ENCODE results near the gene COTL1.
"Not testable (repeated sequence)": the region's sequence is repeated elsewhere in the genome, so short reads cannot be mapped to it uniquely, and the experiment has no call there.

Gene COTL1

GRCh38 chr16:84641643-84642358 is 23.9 kb upstream of the COTL1 start:
- DNase-seq: no peak

GRCh38 chr16:84640145-84640544 is 22.3 kb upstream of the COTL1 start:
- no peak for DNase-seq

DNA sequence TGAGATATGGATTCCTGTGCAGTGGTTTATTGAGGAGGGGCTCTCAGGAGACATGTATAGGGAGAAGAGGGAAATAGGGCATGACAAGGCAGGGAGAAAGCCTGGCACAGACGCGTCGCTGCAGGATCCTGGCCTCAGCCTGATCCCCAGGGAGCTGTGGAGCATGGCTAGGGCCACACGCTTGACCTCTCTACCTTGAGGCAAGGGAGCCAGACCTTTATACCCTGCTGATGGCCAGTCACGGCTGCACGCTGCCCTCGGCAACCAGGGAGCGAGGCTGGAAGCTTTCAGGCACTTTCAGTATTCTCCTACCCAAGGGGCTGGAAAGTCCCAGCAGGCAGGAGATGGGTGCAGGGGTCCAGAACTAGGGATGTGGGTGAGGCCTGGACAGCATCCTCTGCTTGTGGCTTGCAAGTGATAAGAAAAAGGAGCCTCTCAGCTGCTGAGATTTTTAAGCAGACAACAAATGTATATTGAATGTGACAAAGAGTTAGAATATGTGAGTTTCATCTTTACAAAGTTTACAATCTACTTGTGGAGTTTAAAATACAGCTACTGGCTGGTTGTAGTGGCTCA is 20.4 kb upstream of the COTL1 start:
- DNase-seq: no peak

DNA sequence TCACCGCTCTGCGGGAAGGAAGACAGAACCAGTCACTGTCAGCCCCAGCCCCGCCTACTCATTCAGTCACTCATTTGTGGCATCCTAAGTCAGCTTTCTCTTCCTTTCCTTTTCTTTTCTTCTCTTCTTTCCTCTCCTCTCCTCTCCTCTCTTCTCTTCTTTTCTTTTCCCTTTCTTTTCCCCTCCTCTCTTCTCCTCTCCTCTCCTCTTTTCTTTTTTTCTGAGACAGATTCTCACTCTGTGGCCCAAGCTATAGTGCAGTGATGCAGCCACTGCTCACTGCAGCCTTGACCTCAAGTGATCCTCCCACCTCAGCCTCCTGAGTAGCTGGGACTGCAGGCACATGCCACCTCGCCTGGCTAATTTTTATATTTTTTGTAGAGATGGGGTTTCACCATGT is 19.8 kb upstream of the COTL1 start:
- DNase-seq: no peak

DNA sequence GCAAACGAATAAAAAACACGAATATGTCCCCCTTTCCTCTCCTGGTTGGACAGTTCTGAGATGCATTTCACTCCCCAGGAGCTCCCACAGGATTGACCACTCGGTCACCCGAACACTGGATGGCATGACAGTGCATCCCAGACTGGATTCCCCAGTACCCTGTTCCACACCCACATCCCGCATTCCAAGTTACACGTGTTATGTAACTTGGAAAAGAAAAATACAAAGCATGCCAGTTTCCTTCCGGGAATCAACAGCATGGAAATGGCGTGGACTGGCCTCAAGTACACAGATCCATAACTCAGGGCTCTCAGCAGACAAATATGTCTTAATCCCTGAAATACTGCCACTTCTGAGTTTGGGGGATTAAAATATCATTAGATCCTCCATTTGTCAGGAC is 17.8 kb upstream of the COTL1 start:
- DNase-seq: no peak

DNA sequence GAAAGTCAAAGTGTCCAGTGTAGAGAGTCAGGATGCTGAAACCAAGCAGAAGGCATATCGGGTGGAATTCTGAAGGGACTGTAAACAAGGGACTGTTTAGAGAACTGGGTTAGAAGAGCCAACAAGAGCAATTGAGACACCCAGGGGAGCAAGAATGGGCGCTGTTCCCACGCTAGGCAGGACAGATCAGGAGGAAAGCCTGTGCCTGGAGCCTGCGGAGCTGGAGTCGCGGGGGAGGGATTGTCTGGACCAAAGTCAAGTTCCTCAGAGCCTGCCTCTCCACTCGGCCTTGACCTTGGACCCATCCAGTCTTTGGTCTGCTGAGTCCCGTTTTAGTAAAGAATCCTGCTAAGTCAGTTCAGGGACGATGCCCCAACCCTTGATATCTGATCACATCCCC is 15.7 kb upstream of the COTL1 start:
- DNase-seq: no peak

DNA sequence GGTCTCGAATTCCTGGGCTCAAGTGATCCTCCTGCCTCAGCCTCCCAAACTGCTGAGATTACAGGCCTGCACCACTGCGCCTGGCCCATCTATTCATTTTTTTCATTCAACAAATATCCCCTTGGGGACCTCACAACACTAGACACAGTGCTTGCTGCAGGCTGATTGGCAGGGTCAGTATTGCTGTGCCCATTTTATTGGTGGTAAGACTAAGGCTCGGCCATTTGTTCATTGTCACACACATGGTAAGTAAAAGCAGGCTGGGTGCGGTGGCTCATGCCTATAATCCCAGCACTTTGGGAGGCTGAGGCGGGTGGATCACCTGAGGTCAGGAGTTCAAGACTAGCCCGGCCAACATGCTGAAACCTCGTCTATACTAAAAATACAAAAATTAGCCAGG is 15.0 kb upstream of the COTL1 start:
- DNase-seq: not testable (repeated sequence)

DNA sequence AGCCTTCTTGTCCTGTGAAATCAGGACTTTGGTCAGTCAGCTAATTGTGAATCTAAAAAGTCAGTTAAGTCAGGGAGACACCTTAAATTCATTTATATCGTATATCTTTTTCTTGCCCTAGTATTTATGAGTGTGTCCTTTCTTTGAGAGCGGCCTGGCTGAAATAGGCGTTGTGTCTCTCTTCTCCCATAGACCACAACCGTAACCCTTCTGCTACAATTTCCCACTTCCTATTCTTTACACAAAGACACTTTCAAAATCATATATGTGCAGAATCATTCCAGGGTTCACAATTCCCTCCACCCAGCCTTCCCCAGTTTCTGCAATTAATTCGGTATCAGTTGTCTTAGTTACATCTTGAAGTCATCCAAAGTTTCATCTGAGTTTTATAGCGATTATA is 14.0 kb upstream of the COTL1 start:
- DNase-seq: no peak

GRCh38 chr16:84631153-84631466 is 13.2 kb upstream of the COTL1 start:
- no peak for DNase-seq

DNA sequence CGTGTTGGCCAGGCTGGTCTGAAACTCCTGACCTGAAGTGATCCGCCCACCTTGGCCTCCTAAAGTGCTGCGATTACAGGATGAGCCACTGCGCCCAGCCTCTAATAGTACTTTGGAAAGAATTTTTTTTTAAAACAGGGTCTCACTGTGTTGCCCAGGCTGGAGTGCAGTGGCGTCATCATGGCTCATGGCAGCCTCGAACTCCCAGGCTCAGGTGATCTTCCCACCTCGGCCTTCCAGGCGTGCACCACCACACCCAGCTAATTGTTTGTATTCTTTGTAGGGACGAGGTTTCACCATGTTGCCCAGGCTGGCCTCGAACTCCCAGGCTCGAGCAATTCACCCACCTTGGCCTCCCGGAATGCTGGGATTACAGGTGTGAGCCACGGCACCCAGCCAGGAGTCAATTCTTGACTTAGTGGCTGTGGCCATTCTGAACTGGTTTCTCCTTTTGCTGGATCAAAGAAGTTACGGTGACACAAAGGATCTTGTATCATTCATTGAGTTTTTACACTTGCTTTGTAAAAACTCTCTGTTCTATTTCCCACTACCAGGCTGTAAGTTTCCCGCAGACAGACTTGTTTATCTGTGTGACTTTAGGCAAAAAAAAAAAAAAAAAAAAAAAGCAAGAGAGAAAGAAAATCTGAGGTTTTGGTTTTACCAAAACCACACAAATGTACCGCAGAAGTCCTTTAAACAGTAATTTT is 12.7 kb upstream of the COTL1 start:
- no peak for DNase-seq

DNA sequence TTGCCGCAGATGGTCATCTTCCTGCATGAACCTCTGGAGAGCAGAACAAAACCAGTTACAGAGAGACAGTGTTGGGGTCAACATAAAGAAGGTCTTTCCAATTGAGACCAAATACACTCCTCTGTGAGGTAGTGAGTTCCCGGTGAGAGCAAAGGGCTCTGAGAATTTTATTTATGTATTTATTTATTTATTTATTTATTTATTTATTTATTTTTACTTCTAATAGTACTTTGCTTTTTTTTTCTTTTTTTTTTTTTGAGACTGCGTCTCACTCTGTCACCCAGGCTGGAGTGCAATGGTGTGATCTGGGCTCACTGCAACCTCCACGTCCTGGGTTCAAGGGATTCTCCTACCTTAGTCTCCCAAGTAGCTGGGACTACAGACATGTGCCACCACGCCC is 12.1 kb upstream of the COTL1 start:
- DNase-seq: no peak

DNA sequence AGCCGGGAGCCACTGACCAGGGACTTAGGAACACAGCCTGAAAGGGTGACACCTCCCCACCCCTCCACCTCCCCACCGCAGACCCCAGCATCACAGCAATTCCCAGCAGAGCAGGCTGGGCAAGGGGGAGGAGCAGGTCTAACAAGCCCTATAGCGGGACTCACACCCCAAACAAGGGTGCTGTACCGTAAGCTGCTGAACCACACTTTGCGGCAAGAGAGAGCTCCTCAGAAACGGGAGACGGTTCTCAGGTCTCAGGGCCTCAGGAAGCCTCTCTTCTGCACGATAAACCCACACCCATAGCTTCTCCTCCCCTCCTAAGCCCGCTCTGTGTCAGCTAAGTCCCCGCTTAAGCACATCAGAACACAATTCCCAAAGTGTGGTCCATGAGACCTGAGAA is 11.7 kb upstream of the COTL1 start:
- no peak for DNase-seq

DNA sequence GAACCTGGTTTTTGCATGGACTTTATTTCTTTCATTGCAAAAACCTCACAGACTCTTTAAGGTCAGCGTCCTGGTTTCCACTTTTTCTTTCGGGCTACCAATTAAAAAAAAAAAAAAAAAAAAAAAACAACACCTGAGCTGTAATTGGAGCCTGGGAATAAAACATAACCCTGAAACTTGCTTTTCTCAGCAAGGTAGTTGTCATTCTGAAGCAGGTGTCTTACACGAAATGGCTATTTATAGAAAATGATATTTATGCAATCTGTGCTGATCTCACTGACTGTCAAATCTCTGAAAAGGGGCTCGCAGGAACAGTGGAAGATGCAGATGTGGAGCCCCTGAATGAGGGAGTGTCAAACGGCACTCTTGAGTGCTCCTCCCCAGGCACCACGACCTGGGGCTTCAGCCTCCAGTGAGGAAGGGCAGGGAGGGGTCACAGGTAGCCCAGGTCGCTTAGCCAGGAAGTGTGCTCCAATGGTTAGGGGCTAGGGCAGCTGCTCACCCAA is 10.4 kb upstream of the COTL1 start:
- DNase-seq: no peak

DNA sequence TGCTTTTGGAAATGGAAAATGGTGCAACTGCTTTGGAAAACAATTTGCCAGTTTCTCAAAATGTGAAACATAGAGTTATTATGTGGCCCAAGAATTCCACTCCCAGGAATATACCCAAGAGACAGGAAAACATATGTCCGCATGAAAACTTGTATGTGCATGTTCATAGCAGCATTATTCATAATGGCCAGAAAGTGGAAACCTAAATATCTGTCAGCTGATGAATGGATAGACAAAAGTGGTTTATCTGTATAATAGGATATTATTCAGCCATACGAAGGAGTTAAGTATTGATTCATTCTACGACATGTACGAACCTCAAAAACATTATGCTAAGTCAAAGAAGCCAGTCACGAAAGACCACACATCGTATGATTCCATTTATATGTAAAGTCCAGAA is 7.7 kb upstream of the COTL1 start:
- no peak for DNase-seq

DNA sequence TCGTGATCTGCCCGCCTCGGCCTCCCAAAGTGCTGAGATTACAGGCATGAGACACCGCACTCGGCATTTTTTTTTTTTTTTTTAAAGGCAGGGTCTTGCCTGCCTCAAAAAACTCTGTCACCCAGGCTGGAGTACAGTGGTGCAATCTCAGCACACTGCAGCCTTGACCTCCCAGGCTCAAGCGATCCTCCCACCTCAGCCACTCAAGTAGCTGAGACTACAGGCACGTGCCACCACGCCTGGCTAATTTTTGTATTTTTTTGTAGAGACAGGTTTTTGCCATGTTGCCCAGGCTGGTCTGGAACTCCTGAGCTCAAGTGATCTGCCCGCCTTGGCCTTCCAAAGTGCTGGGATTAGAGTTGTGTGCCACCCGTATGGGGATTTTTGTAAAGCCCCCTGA is 3.0 kb upstream of the COTL1 start:
- not testable (repeated sequence) for DNase-seq

DNA sequence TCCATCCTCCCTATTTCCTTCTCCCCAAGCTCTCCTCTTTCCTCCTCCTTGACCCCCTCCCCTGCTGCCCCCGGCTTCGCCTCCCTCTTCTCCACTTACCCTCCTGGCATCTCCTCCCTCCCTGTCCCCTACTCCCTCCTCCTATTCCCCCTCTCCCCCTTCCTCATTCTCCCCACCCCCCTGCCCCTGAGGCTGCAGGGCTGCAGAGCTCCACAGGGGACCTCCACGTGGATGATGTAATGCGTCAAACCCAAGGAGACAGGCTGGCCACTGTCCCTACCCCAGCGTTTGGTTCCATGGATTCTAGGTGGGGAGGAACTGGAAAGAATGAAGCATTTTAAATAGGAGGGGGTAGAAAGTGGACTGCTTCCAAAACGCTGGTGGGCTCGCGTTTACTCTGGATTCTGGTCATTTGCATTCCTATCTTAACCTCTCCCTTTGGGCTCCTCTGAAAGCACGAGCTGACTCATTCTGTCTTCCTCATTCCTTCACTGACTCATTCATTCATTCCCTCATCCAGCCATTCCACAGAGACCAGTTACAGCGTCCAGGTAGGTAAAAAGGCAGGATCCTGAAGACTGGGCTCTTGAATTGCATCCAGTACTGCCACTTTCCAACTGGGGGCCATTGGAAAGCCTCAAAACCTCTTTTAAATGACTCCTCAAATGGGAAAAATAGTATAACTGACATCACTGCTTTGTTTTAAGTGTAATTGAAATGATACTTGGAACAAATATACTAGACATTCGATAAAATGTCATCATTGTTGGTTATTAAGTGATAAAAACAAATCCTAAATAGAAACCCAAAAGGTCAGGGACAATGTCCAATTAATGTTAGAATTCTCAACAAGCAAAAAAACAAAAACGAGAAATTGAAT is 943 bp upstream of the COTL1 start:
- no peak for DNase-seq

GRCh38 chr16:84617041-84617790 is 662 bp downstream of the COTL1 start:
- no peak for DNase-seq

DNA sequence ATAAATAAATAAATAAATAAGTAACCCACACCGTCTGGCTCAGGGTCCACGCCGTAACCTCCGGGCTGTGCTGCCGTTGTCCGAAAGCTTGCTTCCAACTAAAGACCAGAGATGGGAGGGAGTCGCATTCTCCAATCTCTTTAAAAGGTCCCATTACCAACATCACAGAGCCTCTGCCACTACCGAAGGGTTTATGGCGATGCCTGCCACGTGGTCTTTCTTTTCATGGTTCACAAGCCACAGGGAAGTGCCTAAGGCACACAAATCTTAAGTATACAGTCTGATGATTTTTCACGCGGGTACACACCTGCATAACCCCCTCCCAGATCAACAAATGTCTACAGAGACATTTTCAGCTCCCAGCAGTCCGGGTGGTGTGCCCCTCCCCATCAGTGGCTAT is 1.4 kb downstream of the COTL1 start:
- DNase-seq: no peak

- no peak for DNase-seq
These were observed 2.7 kb downstream of the COTL1 start for GRCh38 chr16:84614968-84615813.

- DNase-seq: no peak
These were observed 3.3 kb downstream of the COTL1 start for GRCh38 chr16:84614623-84614967.

DNA sequence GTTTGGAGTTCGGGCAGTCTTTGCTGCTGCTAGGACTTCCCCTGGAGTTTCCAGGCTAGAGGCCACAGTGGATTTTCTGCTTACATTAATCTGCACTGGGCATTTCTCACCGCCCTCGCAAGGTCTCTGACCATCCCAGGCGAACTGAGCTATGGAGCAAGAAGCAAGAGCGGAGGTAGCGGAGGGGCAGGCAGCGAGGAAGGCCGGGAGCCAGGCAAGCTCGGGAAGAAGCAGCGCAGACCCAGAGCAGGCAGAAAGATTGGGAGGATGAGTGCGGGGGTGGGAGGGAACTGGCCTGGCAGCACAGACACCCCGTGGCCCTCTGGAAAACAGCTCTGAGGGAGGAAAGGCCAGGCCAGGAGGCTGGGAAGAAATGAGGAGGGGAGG is 3.8 kb downstream of the COTL1 start:
- no peak for DNase-seq

Measured in hematopoietic multipotent progenitor cell treated with erythropoietin and hydrocortisone succinate and interleukin-3 and kit ligand, for 8 days (in vitro differentiated cells).